Measurements from ENCODE around the gene RFX6.

Gene RFX6

DNA sequence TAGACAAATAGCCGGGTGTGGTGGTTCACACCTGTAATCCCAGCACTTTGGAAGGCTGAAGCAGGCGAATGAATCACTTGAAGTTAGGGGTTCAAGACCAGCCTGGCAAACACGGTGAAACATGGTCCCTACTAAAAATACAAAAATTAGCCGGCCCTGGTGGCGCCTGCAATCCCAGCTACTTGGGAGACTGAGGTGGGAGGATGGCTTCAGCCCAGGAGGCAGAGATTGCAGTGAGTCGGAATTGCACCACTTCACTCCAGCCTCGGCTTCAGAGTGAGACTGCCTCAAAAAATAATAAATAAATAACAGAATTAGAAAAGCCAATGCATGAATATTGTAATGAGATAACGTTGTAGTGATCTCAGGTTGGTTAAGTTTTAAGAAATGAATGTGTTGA lies 61.3 kb downstream of the RFX6 start:
- Mint-ChIP-seq H3K27ac (no peak overlapping the region), H3K9me3 (no peaks in the 10 kb centered on the region), H3K36me3 (no peaks in the 10 kb centered on the region), H3K4me3 (no peak overlapping the region), H3K4me1 (no peaks in the 10 kb centered on the region), H3K27me3 (no peaks in the 10 kb centered on the region)
- no peak for ATAC-seq

DNA sequence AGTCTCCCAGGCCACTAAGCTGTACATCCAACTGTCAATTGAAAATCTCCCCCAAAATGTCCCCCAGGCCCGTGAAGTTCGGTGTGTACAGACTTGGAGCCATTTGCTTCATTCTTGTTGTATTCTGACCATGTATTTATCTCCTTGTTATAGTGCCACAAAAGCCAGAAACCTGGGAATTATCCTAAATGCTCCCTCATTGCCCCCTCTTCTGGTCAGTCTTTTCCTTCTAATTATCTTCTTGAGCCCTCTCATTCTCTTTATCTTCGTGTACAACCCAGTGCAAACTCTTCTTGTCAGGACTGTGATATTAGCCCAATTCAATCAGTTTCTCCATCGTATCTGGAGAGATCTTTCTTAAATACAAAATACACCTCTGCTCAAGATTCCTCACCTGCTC lies 64.7 kb downstream of the RFX6 start:
- no peaks in the 10 kb centered on the region for H3K36me3 Mint-ChIP-seq
- no peak for ATAC-seq
- H3K4me1 Mint-ChIP-seq, result no peaks in the 10 kb centered on the region
- H3K27ac Mint-ChIP-seq, result no peak overlapping the region
- H3K9me3 Mint-ChIP-seq, result no peaks in the 10 kb centered on the region
- no peak overlapping the region for H3K4me3 Mint-ChIP-seq
- H3K27me3 Mint-ChIP-seq, result no peaks in the 10 kb centered on the region

DNA sequence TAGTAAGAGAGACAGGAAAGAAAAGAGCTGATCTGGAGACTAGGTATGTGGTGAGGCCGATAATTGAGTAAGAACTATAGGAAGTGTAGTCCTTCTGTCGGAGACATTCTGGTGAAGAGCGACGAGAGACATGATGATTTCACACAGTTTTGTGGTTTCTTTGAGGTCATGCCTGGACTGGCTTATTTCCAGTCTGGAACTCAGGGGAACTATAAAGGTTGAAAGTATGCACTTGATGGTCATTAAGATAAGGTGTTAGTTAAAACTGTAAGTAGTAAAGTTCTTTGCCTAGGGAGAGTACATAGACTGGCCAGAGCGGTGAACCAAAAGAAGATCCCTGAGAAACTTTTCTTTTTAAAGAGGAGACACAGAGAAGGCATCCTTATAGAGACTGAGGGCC lies 68.8 kb downstream of the RFX6 start:
- ATAC-seq, result no peak
- Mint-ChIP-seq H3K27me3 (no peaks in the 10 kb centered on the region), H3K27ac (no peak overlapping the region), H3K4me3 (no peak overlapping the region), H3K9me3 (no peaks in the 10 kb centered on the region), H3K4me1 (no peaks in the 10 kb centered on the region), H3K36me3 (no peaks in the 10 kb centered on the region)

DNA sequence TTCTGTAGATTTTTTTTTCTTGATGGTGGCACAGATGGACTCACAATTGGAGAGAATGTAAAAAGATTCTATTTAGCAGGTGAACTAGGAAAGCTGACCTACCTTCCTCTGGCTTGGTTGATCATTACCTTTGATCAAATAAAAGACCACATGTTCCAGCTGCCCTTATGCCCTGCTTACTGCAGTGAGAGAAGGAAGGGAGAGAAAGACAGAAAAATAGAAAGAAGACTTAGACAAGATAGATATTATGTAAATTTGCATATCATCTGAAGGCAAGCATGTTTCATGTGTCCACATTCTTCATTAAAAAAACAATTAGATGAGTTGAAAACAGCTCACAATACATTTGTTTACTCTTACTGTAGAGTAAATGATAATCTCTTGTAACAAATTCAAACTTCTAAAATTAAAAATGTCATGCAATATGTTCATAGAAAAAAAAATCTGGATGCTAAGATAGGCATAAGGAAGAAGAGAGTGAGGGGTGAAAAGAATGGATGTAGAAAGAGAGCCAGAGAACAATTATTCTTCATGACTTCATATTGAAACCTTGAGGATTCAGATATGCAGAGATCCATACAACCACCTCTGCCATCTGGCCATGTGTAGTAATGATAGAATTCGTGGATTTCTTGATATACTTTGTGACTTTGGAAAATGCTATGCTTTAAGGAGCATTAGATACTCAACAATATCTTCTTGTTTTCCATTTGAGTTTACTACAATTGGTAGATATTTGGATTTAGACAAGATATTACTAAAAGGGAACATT lies 71.7 kb downstream of the RFX6 start:
- H3K9me3 Mint-ChIP-seq, result no peaks in the 10 kb centered on the region
- H3K36me3 Mint-ChIP-seq, result no peaks in the 10 kb centered on the region
- no peak for ATAC-seq
- no peak overlapping the region for H3K4me3 Mint-ChIP-seq
- no peak overlapping the region for H3K27ac Mint-ChIP-seq
- H3K4me1 Mint-ChIP-seq, result no peaks in the 10 kb centered on the region
- H3K27me3 Mint-ChIP-seq, result no peaks in the 10 kb centered on the region

DNA sequence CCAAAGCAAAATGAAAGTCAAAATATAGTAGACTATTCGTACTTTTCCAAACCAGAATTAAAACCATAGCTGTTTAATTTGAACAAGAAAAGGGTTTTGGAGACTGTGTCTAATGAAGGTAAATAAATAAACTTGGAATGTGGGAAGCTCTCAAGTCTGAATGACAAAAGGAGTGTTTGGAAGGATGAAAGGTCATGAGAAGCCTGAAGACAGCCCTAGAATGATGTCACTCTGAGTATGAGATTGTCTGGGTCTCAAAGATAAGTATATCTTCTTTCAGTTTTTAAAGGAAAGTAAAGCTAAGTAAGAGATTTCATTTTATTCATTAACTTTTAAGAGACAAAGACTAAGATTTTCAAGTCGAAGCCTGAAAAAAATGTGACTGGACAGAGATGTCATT lies 72.9 kb downstream of the RFX6 start:
- no peaks in the 10 kb centered on the region for H3K9me3 Mint-ChIP-seq
- no peaks in the 10 kb centered on the region for H3K27me3 Mint-ChIP-seq

DNA sequence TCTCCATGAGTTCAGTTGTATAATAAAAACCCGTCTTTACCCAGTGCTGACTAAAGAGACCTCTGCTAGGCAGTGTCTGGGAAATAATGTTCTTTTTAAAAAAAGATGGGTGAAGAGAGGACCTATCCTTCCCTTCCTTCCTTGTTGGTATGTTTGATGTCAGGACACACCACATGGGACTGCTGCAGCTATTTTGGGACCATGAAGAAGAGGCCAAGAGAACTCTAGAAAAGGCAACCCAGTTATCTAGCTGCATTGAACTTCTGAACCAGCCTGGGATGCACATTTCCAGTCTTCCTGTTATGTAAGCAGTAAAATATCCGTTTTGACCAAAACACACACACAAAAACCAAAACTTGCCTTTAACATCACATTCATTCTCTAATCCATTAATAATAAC lies 77.3 kb downstream of the RFX6 start:
- no peak overlapping the region for H3K27ac Mint-ChIP-seq

More for the DNA sequence above, 72.9 kb downstream of the RFX6 start:
- Mint-ChIP-seq H3K4me3 (no peak overlapping the region), H3K27ac (no peak overlapping the region), H3K36me3 (no peaks in the 10 kb centered on the region), H3K4me1 (no peaks in the 10 kb centered on the region)
- no peak for ATAC-seq

DNA sequence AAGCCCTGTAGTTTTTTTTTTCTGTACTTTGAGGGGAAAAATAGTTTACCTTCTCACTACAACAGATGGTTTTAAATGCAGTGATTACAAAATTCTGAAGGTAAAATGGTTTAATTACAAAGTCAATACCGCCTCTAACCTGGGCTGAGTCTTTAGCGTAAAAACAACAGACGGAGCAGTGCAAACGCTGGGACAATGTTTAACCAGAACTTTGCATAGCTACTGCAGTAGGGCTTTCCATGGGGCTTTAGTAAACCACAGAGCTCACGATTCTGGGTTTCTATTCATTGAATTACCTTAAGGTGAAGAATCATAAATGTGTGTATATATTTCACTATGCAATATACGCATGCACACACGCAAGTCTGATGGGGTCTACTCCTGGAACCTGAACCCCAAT lies 77.9 kb downstream of the RFX6 start:
- no peaks in the 10 kb centered on the region for H3K4me1 Mint-ChIP-seq
- H3K9me3 Mint-ChIP-seq, result no peaks in the 10 kb centered on the region
- H3K27ac Mint-ChIP-seq, result no peak overlapping the region
- no peaks in the 10 kb centered on the region for H3K36me3 Mint-ChIP-seq
- no peak for ATAC-seq
- no peak overlapping the region for H3K4me3 Mint-ChIP-seq
- H3K27me3 Mint-ChIP-seq, result no peaks in the 10 kb centered on the region

More for the DNA sequence above, 77.3 kb downstream of the RFX6 start:
- H3K4me3 Mint-ChIP-seq, result no peak overlapping the region
- no peak for ATAC-seq
- no peaks in the 10 kb centered on the region for H3K4me1 Mint-ChIP-seq
- H3K9me3 Mint-ChIP-seq, result no peaks in the 10 kb centered on the region
- H3K36me3 Mint-ChIP-seq, result no peaks in the 10 kb centered on the region
- no peaks in the 10 kb centered on the region for H3K27me3 Mint-ChIP-seq

DNA sequence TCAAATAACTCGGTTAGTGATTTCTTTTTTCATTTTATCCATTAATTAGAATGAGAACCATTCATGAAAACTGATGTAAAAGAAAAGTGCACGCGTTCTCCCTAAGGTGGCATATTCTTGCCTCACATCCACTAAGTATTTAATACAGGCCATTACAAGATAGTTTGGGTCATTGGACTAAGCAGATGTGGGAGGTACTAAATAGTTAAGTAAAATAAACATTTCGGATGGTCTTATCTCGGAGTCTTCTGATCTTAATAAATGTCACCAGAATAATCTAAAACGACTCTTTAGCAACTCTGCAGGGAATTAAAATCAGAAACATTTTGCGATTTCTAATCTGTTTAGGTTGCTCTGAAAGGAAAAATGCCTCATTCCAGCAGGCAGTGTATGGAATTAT lies 78.7 kb downstream of the RFX6 start:
- no peak for ATAC-seq
- Mint-ChIP-seq H3K9me3 (no peaks in the 10 kb centered on the region), H3K36me3 (no peaks in the 10 kb centered on the region), H3K4me3 (no peak overlapping the region), H3K27me3 (no peaks in the 10 kb centered on the region), H3K27ac (no peak overlapping the region), H3K4me1 (no peaks in the 10 kb centered on the region)

DNA sequence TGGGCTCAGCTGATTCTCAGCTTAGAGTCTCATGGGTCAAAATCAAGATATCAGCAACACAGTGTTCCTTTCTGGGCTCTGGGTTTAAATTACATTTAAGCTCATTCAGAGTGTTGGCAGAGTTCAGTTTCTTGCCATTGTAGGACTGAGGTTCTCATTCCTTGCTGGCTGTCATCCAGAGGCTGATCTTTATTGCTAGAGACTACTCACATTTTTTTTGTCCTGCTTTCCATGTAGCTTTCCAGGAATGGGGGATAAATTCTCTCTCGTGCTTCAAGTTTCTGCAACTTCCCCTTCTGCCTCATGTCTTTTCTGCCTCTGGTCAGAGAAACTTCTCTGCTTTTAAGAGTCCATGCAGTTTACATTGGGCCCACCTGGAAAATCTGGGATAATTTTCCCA lies 86.9 kb downstream of the RFX6 start:
- Mint-ChIP-seq H3K27me3 (no peaks in the 10 kb centered on the region), H3K9me3 (no peaks in the 10 kb centered on the region), H3K4me1 (no peaks in the 10 kb centered on the region), H3K4me3 (no peak overlapping the region), H3K36me3 (no peaks in the 10 kb centered on the region), H3K27ac (no peak overlapping the region)
- ATAC-seq, result no peak

DNA sequence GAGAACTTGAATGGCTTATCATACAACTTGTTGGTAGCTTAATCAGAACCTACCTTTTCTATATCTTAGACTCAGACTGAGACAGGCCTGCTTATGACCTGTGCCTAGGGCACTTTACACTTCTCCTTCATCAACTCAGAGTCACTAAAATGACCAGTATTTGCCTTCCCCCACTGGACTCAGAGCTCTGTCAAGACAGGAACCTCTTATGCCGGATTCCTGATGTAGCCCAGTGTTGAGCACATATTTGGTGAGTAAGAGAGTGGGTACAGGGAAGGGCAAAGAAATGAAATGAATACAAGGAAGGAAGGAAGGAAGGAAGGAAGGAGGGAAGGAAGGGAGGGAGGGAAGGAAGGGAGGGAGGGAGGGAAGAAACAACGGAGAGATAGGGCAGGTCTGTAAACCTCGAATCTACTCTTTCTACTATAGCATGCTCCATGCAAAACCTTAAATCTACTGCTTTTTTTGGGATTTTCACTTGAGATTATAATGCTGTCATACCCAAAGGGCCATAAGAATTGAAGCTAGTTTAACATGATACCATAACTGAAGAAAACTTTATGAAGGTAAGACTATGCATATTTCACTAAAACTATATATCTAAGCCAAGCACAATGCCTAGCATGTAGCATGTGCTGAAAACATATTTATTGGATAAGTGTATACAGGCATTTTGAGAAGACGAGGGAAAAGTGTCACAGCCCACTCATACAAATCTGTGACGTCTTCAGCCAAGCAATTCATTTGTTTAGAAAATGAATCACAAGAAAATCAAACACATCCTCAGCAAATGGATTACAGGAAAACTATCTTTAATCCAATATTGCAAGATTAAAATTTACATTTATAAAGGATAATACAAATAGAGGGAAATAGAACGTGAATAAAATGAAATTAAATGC lies 89.9 kb downstream of the RFX6 start:
- Mint-ChIP-seq H3K27me3 (no peaks in the 10 kb centered on the region), H3K4me1 (no peaks in the 10 kb centered on the region)

DNA sequence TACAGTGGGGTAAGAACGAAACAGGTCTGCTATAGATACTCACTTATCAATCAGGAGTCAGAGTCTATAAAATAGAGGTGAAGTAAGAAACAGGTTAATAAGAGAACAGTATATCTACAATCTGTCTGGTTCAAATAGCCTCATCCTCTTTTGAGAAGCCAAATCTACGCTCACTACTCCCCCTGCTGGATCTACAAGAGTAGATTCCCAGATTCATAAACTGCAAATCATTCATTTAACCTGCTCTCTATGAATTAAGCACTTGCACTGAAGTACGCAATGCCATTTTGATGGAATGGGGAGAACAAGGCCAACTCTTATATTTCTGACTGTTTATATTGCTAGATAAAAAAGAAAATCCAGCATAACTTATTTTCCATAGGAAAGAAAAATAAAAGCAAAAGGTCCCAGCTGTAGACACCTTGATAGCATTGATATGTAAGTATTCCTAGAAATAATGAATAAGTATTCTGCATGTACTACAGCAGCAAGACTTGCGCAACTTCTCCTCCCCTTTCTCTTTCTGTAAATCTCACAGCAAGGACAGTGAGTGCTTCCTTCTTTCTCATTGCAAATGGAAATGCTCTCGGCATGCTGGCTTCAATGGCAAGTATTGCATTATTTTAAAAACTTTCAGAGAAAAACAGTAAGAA lies 92.3 kb downstream of the RFX6 start:
- H3K9me3 Mint-ChIP-seq, result no peaks in the 10 kb centered on the region
- H3K27ac Mint-ChIP-seq, result no peak overlapping the region
- no peaks in the 10 kb centered on the region for H3K27me3 Mint-ChIP-seq
- no peaks in the 10 kb centered on the region for H3K36me3 Mint-ChIP-seq
- no peak for ATAC-seq
- no peak overlapping the region for H3K4me3 Mint-ChIP-seq
- no peaks in the 10 kb centered on the region for H3K4me1 Mint-ChIP-seq

More for the DNA sequence above, 89.9 kb downstream of the RFX6 start:
- H3K9me3 Mint-ChIP-seq, result no peaks in the 10 kb centered on the region
- no peak for ATAC-seq
- no peak overlapping the region for H3K27ac Mint-ChIP-seq
- H3K36me3 Mint-ChIP-seq, result no peaks in the 10 kb centered on the region
- H3K4me3 Mint-ChIP-seq, result no peak overlapping the region

DNA sequence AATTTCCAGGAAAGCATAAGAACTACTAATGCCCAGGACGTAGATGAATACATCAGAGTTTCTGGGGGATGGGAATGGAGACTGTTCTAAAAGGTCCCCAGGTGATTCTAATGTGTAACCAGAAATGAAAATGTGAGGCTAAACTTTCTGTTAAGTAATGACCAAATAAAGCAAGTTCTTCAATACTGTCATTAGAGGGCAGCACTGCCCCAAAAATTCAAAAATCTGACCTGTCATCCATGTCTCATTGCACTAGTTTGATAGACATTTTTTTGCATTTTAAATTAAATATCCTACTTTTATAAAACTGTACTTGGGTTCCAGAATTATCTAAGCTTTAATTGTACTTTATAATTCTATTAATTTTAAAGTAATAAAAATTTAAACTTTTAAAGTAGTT lies 94.9 kb downstream of the RFX6 start:
- no peak overlapping the region for H3K4me3 Mint-ChIP-seq
- no peaks in the 10 kb centered on the region for H3K27me3 Mint-ChIP-seq
- ATAC-seq, result no peak
- H3K27ac Mint-ChIP-seq, result no peak overlapping the region
- no peaks in the 10 kb centered on the region for H3K36me3 Mint-ChIP-seq
- no peaks in the 10 kb centered on the region for H3K4me1 Mint-ChIP-seq
- no peaks in the 10 kb centered on the region for H3K9me3 Mint-ChIP-seq

DNA sequence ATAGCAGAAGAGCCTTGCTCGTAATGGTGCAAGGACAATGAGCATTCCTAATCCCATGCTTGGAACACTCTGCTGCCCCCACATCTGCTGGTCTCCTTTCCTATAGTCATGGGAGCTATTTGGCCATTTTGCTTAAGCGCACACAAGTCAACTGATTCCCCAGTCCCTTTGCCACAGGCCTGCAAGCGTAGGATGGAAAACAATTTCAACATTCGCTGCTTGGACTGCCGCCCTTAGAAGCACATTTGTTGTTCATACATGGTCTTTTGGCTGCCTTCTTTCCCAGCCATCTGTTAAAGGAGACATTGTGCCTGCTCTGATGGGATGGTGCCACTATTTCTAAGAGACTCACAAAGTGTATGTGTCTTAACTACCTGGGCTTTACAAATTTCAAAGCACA lies 96.9 kb downstream of the RFX6 start:
- Mint-ChIP-seq H3K4me3 (no peak overlapping the region), H3K27ac (no peak overlapping the region), H3K36me3 (no peaks in the 10 kb centered on the region), H3K9me3 (no peaks in the 10 kb centered on the region), H3K4me1 (no peaks in the 10 kb centered on the region), H3K27me3 (no peaks in the 10 kb centered on the region)
- no peak for ATAC-seq

DNA sequence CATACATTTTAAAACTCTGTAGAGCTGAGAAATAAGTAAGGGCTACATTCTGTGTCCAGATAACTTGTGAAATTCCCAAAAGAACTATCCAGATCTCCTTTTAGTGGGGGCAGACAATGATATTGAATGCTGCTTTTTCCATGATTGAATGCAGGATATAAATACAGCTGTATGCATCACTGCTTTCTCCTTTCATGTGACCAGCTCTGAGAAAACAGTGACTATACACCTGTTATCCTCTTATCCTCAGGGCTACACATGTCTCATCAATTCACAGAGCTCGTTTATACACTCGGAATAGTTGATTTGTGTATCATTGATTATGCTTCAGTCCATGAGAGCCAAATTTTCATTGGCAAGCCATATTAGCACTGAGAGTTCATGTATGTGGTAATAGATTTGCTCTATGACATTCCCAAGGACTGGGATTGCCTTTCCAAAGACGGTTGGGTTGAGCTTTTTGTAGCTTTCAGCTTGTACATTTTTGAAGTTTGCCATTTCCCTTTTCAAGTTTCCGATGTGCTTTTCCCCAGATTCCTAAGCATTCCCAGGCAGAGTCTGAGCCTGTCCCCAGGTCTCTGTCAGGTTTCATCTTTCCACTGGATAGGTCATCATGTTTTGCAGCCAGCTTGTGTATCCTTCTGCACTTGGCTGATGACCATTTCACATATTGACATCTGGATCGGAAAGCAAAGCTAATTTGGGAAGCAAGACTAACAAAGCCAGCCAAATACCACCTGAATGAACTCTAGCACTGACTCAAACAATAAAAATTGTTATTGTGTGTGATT lies 97.7 kb downstream of the RFX6 start:
- ATAC-seq, result no peak
- H3K27me3 Mint-ChIP-seq, result no peaks in the 10 kb centered on the region
- H3K4me3 Mint-ChIP-seq, result no peak overlapping the region
- no peak overlapping the region for H3K27ac Mint-ChIP-seq
- no peaks in the 10 kb centered on the region for H3K36me3 Mint-ChIP-seq
- H3K9me3 Mint-ChIP-seq, result no peaks in the 10 kb centered on the region
- no peaks in the 10 kb centered on the region for H3K4me1 Mint-ChIP-seq

DNA sequence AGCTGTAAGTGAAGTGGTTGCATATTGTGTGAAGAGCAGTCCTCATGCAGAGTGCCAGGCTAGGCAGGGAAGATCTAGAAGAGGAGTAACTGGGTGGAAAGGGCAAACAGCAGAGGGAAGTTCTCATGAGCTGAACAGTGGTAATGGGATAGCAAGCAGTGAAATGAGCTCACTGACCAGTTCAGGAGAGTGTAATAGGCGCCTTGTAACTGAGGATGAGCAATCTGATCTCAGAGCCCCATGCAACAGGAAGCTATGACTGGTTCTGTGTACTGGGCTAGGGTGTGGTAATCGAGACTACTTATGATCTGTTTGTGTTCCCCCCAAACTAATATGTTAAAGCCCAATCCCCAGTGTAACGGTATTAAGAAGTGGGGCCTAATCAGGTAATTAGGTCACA lies 98.6 kb downstream of the RFX6 start:
- Mint-ChIP-seq H3K27ac (no peak overlapping the region), H3K9me3 (no peaks in the 10 kb centered on the region), H3K4me1 (no peaks in the 10 kb centered on the region), H3K36me3 (no peaks in the 10 kb centered on the region), H3K4me3 (no peak overlapping the region), H3K27me3 (no peaks in the 10 kb centered on the region)
- peak; percentile 27 for ATAC-seq

All from stimulated activated memory B cell treated with anti-CD40 and anti-IgM and Interleukin-4, amounts not matched to agents 10 μg/mL and 1 μg/mL and 100 μg/mL, for 72 hours (primary cell).